Suppressor macrophage treated with lipopolysaccharide for 1 hour (primary cell): Measurements from ENCODE around the gene PLEKHN1.
A peak's percentile ranks its signal among the peaks of the same experiment; 100 is the strongest.
"Not testable (repeated sequence)": the region's sequence is repeated elsewhere in the genome, so short reads cannot be mapped to it uniquely, and the experiment has no call there.

Source experiments
- DNase-seq, 3 donors: peaks; one replicate each; pipeline ENCODE4 v3.0.0-alpha.2; 2020 to 2022

Gene PLEKHN1

DNA sequence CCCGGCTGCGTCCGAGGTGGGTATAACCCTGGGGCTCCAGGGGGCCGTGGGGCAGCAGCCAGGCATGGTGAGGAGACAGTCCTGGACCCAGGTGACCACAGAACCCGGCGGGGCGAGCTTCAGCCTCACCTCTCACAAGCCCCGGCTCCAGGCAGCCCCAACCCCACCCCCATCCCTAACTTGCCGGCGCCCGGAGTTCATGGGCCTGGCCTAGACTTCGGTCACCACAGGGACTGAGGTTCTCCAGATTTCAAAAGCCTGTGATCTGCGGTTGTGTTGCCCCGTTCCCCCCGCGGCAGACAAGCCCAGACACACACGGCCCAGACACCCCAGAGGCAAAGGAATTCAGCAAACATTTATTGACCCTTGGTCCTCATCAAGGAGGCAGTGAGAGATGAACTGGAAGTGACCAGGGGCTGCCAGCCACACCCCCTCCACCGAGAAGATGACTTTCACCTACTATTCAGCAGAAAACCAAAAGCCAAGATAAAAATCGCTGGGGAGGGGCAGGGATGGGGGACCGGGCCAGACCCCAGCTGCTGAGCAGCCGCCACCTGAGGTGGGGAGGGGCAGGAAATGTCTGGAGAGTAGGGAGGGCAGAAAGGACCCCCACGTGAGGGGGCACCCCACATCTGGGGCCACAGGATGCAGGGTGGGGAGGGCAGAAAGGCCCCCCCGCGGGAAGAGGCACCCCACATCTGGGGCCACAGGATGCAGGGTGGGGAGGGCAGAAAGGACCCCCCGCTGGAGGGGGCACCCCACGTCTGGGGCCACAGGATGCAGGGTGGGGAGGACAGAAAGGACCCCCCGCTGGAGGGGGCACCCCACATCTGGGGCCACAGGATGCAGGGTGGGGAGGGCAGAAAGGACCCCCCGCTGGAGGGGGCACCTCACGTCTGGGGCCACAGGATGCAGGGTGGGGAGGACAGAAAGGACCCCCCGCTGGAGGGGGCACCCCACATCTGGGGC is 29.7 kb downstream of the PLEKHN1 start:
- DNase-seq: no peak

DNA sequence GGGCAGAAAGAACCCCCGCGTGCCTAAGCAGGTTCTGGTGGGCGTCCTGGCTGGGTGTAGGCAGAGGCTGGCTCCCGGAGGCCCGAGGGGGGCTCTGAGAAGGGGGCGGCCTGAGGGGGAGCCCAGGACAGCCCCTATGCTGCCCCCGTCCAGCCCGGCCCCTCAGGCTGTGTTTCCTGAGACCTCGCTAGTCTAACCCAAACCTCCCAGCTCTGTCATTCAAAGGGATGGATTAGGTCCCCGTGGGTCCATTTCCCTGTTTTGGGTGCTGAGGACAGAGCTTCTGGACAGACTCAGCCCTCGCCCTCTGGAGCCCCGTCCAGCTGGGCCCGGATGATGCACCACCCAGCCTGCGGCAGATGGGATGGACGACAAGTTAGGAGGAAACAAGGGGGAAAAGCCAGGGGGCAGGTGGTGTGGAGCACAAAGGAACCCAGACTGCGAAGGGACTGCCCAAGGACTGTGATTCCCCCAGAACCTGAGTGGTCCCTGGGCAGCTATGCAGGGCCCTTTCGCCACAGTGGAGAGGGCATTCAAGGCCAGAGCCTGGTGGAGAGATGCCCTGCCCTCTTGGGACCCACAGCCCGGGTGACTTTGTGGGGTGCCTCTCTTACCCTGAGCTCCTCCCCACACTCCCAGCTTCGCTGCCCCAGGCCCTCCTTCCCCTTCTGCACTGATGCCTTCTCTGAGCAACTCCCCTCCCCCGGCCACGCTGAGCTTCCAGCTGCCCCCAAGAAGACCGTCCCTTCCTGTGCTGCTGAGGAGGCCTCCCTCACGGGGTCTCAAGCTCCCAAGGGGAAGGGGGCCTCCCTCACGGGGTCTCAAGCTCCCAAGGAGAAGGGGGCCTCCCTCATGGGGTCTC is 30.8 kb downstream of the PLEKHN1 start:
- DNase-seq: peak in 1 of 3 donors; percentile 44

DNA sequence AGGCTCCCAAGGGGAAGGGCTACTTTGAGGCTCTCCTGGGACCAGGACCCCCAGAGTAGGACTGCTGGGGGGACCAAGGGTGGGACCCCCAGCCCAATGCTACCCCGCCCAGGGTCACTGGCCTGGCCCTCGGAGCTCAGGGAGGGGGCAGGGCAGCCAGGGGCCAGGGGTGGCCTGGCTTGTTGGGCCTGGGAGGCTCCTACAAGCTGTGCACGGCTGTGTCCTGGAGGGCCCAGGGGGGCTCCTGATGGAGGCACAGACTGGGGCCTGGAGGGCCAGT is 31.4 kb downstream of the PLEKHN1 start:
- no peak for DNase-seq

DNA sequence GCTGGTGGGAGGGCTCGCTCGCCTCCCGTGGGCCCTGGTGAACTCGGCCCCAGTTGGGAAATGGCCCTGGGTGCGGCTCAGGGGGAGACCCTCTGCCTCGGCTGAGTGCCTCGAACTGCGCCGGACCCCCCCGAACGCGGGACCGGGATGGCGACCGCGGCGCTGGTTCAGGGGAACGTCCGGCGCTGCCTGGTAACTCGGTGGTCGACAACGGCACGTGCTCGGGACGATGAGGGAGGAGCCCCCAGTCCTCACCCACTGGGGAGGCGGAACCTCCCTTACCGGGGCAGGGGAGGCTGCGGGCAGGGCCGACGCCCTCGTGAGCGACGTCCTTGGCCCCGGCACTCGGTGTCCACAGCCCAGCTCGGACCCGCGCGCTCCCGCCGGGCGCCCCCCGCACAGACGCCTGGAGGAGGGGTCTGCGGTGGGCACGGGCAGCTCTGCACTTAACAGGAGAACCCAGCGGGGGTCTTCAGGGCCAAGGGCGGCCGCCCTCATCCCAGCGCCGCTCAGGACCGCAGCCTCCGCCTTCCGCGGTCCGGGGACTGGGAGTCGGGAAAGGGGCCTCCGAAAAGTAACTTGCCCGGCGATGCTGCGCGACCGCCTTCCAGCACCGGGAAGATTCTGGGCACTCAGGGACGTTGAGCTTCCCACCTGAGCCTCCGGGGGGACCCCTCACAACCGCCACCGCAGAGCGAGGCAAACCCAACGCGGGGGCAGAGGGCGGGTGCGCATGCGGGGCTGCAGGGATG is 31.9 kb downstream of the PLEKHN1 start:
- DNase-seq: no peak

DNA sequence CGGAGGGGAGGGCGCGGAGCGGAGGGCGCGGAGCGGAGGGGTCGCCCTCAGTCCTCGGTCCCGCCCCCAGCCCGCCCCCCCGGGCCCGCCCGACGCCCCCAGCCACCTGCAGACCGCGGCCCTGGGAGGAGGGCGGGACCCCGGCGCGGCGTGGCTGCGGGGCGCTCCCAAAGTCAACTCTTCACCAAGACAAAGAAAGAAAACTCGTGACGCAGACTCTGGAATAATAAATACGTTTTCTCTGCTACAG is 32.4 kb downstream of the PLEKHN1 start:
- no peak for DNase-seq

DNA sequence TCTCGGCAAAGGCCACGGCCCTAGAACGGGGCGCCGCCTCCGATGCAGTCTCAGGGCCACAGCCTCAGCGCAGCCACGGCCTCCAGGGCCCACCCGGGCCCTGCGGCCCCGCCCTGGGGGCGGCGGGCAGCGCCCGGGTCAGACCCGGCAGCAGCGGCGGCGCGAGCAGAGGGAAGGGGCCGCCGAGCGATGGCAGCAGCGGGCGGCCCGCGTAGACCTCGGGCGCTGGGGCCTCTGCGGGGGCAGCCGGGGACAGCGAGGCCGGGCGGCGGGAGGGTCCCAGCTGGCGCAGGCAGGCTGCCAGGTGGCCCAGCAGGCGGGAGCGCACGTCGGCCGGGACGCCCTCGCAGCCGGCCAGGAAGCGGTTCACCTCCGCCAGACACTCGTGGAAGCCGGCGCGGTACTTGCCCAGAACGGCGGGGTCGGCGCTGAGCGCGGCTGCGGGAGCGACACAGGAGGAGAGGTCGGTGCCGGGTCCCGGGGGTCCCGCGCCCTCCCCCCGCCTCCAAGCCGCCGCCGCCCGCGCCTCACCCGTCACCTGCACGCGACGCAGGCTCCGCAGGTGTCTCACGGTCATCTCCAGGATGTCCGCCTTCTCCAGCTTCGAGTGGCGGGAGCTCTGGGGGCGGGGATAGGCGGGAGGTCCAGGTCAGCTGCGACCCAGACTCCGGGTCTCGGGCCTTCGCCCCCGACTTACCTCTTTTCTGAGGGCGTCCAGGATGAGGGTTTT is 32.9 kb downstream of the PLEKHN1 start:
- peak in 1 of 3 donors; percentile 60 for DNase-seq

DNA sequence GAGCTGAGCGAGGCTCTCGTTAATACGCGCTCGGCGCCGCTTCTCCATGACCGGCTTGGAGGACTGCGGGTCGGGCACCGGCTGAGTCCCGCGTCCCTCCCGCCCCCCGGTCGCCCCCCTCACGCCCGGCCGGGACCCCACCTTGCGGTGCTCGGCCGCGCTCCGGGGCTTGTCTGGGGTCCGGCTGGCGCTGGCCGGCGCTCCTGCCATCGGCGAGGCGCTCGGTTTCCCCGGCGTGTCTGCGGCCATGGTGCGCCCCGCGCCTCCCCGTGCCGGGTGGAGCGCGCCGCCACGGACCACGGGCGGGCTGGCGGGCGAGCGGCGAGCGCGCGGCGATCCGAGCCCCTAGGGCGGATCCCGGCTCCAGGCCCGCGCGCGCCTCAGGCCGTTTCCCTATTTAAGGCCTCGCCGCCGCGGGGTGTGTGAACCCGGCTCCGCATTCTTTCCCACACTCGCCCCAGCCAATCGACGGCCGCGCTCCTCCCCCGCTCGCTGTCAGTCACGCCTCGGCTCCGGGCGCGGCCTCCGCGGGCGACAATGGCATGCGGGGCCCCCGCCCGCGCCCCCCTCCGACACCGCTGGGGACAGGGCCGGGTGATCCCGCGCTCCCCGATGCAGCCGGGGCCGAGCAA is 33.6 kb downstream of the PLEKHN1 start, which contains the start of gene HES4:
Gene HES4, minus strand, starts transcription at position 373 of the 632 bp plus-strand sequence. Its CDS starts 124 bp downstream, at position 249.
- peak; percentile 96 to 97 (median 97) for DNase-seq

DNA sequence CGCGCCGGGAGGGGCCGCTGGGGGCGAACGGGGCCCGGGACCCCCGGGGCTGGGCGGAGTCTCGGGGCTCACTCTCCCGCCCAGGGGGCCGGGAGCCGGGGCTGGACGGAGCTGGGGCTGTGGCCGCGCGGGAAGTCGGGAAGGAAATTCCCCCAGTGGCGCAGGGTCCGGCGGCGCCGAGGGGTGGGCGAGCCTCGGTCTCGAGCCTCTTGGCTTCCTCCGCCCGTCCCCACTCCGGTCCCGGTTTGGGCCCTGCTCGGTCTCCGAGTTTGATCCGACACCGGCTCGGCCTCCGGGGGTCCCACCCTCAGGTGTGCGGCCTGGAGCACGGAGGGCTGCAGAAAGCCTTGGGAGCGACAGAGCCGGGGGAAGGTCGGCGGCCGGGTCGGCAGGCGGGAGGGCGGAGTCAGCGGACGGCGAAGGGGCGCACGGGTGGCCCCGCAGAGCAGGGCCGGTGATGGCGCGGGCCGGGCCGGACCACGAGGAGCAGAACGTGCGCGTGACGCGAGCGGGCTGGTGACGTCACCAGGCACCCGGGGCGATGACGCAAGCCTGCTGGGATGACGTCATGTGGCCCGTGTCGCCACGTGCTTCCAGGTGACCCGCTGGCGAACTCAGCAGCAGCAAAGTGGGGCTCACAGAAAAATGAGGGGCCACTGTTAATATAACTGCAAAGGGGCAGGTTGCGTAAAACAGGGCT is 34.2 kb downstream of the PLEKHN1 start:
- DNase-seq: peak; percentile 85 to 92 (median 88)

DNA sequence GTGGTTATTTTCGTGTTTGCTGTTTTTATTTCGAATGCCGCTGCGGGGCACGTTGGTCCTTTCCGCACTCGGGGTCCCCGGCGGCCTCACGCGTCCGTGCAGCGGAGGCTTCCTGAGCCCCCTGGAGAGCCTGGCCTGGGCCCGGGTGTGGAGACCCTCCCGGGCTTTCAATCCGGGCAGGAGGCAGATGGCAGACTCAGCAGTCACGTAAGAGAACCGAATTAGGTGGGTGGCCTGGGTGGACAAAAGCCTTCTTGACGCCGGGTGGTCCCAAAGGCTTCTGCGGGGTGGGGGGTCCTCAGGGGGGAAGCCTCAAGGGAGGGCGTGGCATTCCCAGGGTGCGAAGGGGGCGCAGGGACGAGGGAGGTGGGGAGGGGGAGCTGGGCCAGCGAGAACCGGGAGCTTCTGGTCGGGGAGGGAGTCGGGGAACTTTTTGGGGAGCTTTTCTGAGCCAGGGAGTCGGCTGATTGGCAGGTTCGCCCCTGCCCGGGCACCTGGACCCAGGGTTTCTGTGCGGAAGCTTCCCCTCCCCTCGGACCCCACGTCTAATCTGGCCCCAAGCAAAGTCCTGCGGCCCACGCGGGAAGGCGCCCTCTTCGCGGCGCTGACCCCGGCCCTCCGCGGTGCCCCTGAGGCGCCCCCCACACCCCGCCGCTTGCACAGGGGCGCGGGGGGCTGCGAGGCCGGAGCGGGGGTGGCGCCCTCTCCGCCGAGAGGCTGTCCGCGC is 34.9 kb downstream of the PLEKHN1 start:
- DNase-seq: no peak

DNA sequence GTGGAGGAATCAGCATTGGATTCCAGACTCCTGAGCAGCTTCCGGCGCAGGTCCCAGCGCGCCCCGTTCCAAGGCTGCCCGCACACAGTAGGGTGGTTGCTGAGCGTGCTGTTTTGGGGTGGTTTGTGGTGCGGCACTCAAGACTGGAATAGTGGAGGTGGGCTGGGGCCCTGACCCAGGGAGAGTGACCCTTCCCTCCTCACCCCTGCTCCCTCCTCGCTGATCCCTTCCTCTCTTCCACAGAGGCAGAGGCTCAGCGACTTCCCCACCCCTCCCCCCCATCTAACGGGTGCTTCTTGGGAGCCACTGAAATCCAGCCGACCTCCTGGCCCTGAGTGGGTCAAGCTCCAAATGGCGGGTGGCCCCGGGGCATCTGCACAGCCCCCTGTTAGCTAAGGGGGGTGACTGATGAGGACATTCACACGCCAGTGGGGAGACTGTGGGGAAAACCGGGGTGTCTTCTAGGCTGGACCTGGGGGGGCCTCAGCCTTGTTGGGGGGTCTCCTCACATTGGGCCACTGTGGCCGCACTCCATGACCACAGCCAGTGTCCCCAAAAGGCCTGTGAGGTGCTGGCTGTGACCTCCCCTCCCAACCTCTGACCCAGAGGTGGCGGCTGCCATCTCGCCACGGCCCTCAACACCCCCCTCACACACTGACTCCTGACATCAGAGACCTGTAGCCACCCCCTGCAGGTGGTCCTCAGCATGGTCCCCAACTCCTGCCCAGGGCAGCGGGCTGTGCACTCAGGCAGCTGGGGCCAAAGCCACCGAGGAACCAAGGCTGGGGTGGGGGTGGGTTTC is 37.5 kb downstream of the PLEKHN1 start:
- DNase-seq: no peak

DNA sequence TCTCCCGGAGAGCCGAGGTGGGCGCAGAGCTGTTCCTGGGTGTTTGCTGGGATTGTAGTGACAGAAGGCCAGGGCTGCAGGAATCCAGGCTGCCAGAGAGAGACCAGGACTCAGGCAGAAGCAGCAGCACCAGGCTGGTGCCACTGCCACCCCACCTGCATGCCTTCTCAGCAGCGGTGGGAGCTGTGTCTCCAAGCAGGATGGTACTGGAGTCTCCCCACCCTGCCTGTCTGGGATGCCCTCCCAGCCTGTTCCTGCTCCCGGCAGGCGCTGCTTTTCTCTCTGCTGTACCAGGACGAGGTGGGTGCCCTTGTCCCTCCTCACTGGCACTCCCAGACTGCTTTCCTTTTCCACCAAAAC is 38.1 kb downstream of the PLEKHN1 start:
- peak in 1 of 3 donors; percentile 50 for DNase-seq

DNA sequence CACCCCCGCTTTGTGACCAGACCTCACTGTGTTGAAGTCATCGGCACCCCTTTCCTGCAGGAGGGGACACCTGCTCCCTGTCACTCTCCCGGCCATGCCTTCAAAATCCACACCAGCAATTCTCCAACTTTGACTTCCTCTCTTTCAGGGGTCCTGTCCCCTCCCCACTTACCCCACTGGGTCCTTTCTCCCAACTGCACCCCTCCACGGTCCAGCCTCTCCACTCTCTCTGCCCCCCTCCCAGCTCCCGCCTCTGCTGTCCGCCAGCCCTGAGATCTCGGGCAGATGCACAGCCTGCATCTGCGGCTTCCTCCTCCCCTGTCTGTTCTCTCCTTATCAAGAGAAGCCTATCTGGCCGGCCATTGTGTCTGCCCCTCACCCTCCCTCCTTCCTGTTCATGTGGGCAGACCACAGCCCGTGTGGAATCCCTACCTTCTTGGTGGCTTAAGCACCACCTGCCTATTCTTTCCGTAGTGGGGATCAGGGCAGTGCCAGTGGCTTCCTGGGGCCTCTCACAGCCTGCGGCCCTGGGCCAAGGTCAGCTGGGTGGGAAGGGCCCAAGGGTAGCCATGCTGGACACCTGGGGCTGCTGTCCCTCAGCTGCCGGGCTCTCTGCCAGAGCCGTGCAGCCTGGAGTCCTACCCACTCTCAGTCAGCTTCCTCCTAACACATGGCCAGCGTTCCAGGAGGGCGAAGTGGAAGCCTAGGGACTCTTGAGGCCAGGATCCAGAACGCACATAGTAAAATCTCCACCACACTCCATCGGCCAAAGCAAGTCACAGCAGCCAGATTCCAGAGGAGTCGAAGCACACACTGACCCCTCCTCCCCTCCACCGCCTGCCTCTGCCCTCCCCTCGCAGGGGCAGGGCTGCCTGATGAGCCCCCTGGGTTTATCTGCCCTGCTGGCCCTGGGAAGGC is 38.8 kb downstream of the PLEKHN1 start:
- peak in 2 of 3 donors; percentile 59 to 65 for DNase-seq

DNA sequence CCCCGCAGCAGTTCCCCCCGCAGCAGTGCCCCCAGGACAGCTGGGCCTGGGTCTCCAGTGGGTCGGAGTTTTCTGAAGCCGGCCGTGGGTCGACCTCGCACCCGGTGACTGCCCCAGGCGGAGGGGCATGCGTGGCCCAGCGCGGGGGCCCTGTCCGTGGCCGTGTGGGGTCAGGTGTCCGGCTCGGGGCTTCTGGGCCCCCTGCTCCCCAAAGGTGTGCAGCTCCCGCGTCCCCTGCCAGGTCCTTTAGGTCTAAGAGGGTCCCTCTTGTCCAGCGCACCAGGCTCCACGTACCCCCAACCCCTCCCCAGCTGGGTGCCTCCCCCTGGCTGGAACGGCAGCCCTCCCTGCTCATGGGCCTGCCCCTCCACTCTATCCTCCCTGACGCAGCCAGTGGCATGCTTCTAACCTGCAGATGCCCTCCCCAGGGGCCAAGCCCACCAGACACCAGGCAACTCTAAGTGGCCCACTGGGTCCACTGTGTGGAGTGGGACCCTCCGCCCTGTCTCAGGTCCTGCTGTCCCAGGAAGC is 39.6 kb downstream of the PLEKHN1 start:
- no peak for DNase-seq

DNA sequence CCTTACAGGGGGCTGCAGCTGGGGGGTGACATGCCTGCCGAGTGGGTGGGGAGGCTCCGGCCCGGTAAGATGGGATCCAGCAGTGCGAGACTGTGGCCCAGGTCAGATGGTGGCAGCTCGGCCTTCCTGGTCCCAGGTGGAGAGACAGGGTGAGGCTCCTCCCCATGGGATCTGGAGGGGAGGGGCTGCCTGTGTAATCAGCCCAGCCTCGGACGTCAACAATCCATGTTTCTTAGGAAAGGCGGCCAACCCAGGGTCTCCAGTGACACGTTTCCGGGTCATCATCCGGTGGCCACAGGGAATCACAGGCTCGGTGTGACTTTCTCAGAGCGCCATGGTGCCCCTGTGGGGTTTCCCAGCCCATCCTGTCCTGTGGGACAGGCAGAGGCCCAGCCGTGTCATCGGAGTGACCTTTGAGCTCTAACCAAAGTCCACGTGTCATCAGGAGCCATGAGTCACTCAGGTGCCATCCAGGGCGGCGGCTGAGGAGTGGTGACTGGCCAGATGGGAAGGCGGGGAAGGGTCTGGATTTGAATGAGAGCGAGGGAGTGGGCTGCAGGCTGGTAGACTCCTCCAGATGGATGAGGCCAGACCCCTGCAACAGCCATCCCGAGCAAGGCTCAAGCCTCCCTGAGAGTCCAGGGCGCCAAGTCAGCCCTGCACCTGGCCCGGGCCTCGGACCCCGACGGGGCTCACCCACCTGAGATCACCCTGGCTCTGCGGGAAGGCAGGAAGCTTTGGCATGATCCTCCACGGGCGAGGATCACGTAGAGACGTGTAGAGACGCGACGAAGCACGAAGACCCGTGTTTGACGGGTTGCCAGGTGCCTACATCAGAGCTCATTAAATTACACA is 40.2 kb downstream of the PLEKHN1 start:
- DNase-seq: peak in 2 of 3 donors; percentile 41 to 66

DNA sequence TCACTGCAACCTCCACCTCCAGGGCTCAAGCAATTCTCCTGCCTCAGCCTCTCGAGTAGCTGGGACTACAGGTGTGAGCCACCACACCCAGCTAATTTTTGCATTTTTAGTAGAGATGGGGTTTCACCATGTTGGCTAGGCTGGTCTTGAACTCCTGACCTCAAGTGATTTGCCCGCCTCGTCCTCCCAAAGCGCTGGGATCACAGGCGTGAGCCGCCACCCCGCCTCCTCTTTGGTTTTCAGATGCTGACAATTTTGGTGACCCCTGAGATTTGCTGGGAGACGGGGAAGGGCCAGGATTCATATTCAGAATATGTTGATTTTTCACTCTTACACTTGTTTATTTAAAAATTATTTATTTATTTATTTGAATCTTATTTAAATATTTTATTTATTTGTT is 43.8 kb downstream of the PLEKHN1 start:
- DNase-seq: not testable (repeated sequence)

DNA sequence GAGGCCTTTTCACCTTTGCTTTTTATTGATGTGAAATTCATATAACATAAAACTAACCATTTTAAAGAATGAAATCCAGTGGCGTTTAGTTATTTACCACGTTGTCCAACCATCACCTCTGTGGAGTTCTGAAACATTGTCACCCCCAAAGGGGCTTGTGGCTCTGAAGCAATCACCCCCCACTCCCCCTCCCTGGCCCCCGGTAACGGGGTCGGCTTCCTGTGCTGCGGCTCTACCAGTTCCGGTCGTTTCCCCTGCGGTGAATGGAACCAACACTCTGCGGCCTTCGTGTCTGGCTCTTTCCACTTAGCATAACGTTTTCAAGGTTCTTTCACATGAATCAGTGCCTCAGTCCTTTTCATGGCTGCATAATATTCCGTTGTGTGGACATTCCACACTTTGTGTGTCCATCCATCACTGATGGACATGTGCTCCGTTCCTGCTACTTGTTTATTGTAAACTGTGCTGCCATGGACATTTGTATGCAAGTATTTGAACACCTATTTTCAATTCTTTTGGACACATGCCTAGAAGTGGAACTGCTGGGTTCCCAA is 45.2 kb downstream of the PLEKHN1 start:
- no peak for DNase-seq

DNA sequence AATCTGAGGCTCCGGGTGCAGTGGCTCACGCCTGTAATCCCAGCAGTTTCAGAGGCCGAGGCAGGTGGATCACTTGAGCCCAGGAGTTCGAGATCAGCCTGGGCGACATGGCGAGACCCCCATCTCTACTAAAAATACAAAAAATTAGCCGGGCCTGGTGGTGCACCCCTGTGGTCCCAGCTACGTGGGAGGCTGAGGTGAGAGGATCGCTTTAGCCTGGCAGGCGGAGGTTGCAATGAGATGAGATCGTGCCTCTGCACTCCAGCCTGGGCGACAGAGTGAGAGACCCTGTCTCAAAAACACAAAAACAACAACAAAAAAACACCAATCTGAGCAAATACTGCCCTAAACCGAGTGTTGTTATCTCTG is 46.4 kb downstream of the PLEKHN1 start:
- not testable (repeated sequence) for DNase-seq
